AG10803 (cell line): ENCODE measurements around the gene CATSPERE.

Experiments
- DNase-seq: peaks from one replicate; pipeline ENCODE4 v3.0.0; 2010; ENCODE audit warnings: low read depth
- H3K4me3 ChIP-seq: 2 replicates; pipeline ENCODE4 v1.5.1; 2011; ENCODE audit warnings: mild to moderate bottlenecking, low read length, control low read depth
- CTCF ChIP-seq: conservative IDR thresholded peaks from 2 replicates; pipeline ENCODE4 v1.5.1; 2011; ENCODE audit warnings: mild to moderate bottlenecking, low read length, control low read depth, inconsistent platforms

The CATSPERE gene

GRCh38 chr1:244601336-244601735 lies 140.3 kb downstream of the CATSPERE start:
- no peak for TF ChIP-seq CTCF
- DNase-seq = no peak
- H3K4me3 ChIP-seq = no peak overlapping the region

GRCh38 chr1:244603498-244603897 lies 142.4 kb downstream of the CATSPERE start:
- peak; percentile 76 for TF ChIP-seq CTCF

GRCh38 chr1:244605835-244606370 lies 144.8 kb downstream of the CATSPERE start:
- no peak for TF ChIP-seq CTCF
- H3K4me3 ChIP-seq = no peak overlapping the region
- no peak for DNase-seq

More at GRCh38 chr1:244603498-244603897, 142.4 kb downstream of the CATSPERE start:
- no peak overlapping the region for H3K4me3 ChIP-seq
- peak; percentile 39 for DNase-seq

- peak; percentile 26 for DNase-seq
- no peak for TF ChIP-seq CTCF
- H3K4me3 ChIP-seq = no peak overlapping the region
Observed at GRCh38 chr1:244614113-244614836, 153.2 kb downstream of the CATSPERE start.

GRCh38 chr1:244614879-244615278 lies 153.8 kb downstream of the CATSPERE start:
- no peak overlapping the region for H3K4me3 ChIP-seq
- DNase-seq = peak; percentile 12
- no peak for TF ChIP-seq CTCF

- TF ChIP-seq CTCF = no peak
Observed at GRCh38 chr1:244615301-244615700, 154.2 kb downstream of the CATSPERE start.

GRCh38 chr1:244626709-244627108 lies 165.6 kb downstream of the CATSPERE start:
- no peak for DNase-seq
- no peak for TF ChIP-seq CTCF
- H3K4me3 ChIP-seq = no peak overlapping the region

More at GRCh38 chr1:244615301-244615700, 154.2 kb downstream of the CATSPERE start:
- H3K4me3 ChIP-seq = no peak overlapping the region
- no peak for DNase-seq
